Measurements from ENCODE around the gene TSPAN15. TPM values are rescaled to one million over a fixed set of nuclear protein-coding genes. Genes with fewer than 3 reads are reported as not detected.

The TSPAN15 gene
- total and polyA plus RNA-seq, 2 experiments from 2014 or later = 6.6 to 10.1 TPM

- Mint-ChIP-seq H3K4me1 (peaks cover 11% of the 10 kb centered on the region), H3K9me3 (no peaks in the 10 kb centered on the region), H3K27me3 (ENCODE audit: insufficient read depth, low read depth, poor library complexity) (peaks cover 7% of the 10 kb centered on the region), H3K4me3 (no peak overlapping the region), H3K36me3 (ENCODE audit: low read depth) (no peaks in the 10 kb centered on the region), H3K27ac (no peak overlapping the region)
- no peaks in the 10 kb centered on the region for H3K27me3 ChIP-seq (ENCODE audit: insufficient read depth)
- DNase-seq (ENCODE audit: low spot score) = no peak
- H3K4me1 ChIP-seq (ENCODE audit: insufficient read depth) = peaks cover 10% of the 10 kb centered on the region; the same call in 1 of the 2 replicates
- no peaks in the 10 kb centered on the region for H3K79me2 ChIP-seq (replicated peaks; ENCODE audit: insufficient read depth)
- H3K4me2 ChIP-seq = no peak overlapping the region
- H3K9me2 ChIP-seq (ENCODE audit: insufficient read depth) = no peaks in the 10 kb centered on the region
- no peaks in the 10 kb centered on the region for H3F3A ChIP-seq (replicated peaks; ENCODE audit: low read depth)
- ATAC-seq = no peak
- H3K36me3 ChIP-seq (ENCODE audit: insufficient read depth) = no peaks in the 10 kb centered on the region
- H3K4me3 ChIP-seq = no peak overlapping the region
- H3K27ac ChIP-seq (ENCODE audit: low read depth) = no peak overlapping the region
- no peaks in the 10 kb centered on the region for H4K20me1 ChIP-seq (replicated peaks; ENCODE audit: insufficient read depth)
- TF ChIP-seq POLR2AphosphoS5 (IDR thresholded peaks at IDR 0.05; ENCODE audit: low read depth) = no peak
- no peak for TF ChIP-seq ZNF462 (CRISPR knock-in tag; IDR thresholded peaks at IDR 0.05)
- no peak for TF ChIP-seq ZNF331 (CRISPR knock-in tag; IDR thresholded peaks at IDR 0.05; ENCODE audit: low read depth)
- TF ChIP-seq JUNB (IDR thresholded peaks at IDR 0.05; ENCODE audit: unreplicated experiment) = no peak
- TF ChIP-seq ZNF114 (CRISPR knock-in tag; IDR thresholded peaks at IDR 0.05) = no peak
- no peak for TF ChIP-seq CTCF (conservative IDR thresholded peaks at IDR 0.05; ENCODE audit: low read depth in 2 of 2)
- TF ChIP-seq EZH2phosphoT487 (IDR thresholded peaks at IDR 0.05; ENCODE audit: unreplicated experiment) = no peak
- no peak for TF ChIP-seq STAT1 (IDR thresholded peaks at IDR 0.05; ENCODE audit: unreplicated experiment)
- TF ChIP-seq CREB1 (CRISPR knock-in tag; IDR thresholded peaks at IDR 0.05; ENCODE audit: low read depth) = no peak
- no peak for TF ChIP-seq EZH2 (IDR thresholded peaks at IDR 0.05; ENCODE audit: low read depth, unreplicated experiment)
- TF ChIP-seq REST (IDR thresholded peaks at IDR 0.05; ENCODE audit: unreplicated experiment) = no peak
- no peak for TF ChIP-seq NANOG (IDR thresholded peaks at IDR 0.05; ENCODE audit: borderline replicate concordance)
- no peak for TF ChIP-seq ETS1 (IDR thresholded peaks at IDR 0.05)
- H2AFZ ChIP-seq = no peak overlapping the region
Observed at GRCh38 chr10:69508738-69509340, 57.6 kb downstream of the TSPAN15 start.

Measured in GM23338 (cell line).